Neural cell (in vitro differentiated cells): Measurements from ENCODE around the gene OR5AK2.

Source experiments
- EP300 ChIP-seq: fragments of 450-650 bp; conservative IDR thresholded peaks from 2 replicates; pipeline ENCODE4 v1.6.1; 2014; ENCODE audit warnings: antibody characterized with exemption, mild to moderate bottlenecking, moderate library complexity; ENCODE audit not compliant: poor library complexity, severe bottlenecking
- RAD21 ChIP-seq: fragments of 450-650 bp; conservative IDR thresholded peaks from 2 replicates; pipeline ENCODE4 v1.6.1; 2014; ENCODE audit warnings: antibody characterized with exemption, mild to moderate bottlenecking, moderate library complexity
- SMC3 ChIP-seq: fragments of 450-650 bp; conservative IDR thresholded peaks from 2 replicates; pipeline ENCODE4 v1.6.1; 2014; ENCODE audit warnings: antibody characterized with exemption, mild to moderate bottlenecking, moderate library complexity; ENCODE audit not compliant: poor library complexity
- TF ChIP-seq, protein P1 (sequence below): fragments of 450-650 bp; IDR thresholded peaks from 2 replicates; pipeline ENCODE4 v1.5.1; 2014; ENCODE audit warnings: antibody characterized with exemption, mild to moderate bottlenecking, moderate library complexity; ENCODE audit not compliant: poor library complexity, severe bottlenecking

GRCh38 chr11:56977314-56977713 is 11.4 kb upstream of the OR5AK2 start:
- TF ChIP-seq RAD21 (no peak), SMC3 (no peak), EP300 (no peak)
- TF ChIP-seq, protein P1, sequence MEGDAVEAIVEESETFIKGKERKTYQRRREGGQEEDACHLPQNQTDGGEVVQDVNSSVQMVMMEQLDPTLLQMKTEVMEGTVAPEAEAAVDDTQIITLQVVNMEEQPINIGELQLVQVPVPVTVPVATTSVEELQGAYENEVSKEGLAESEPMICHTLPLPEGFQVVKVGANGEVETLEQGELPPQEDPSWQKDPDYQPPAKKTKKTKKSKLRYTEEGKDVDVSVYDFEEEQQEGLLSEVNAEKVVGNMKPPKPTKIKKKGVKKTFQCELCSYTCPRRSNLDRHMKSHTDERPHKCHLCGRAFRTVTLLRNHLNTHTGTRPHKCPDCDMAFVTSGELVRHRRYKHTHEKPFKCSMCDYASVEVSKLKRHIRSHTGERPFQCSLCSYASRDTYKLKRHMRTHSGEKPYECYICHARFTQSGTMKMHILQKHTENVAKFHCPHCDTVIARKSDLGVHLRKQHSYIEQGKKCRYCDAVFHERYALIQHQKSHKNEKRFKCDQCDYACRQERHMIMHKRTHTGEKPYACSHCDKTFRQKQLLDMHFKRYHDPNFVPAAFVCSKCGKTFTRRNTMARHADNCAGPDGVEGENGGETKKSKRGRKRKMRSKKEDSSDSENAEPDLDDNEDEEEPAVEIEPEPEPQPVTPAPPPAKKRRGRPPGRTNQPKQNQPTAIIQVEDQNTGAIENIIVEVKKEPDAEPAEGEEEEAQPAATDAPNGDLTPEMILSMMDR: no peak
